ENCODE data around the gene CCDC66. TPM values are rescaled to one million over a fixed set of nuclear protein-coding genes. Genes with fewer than 3 reads are reported as not detected.

Gene CCDC66
- total and polyA plus RNA-seq, 2 donors (not counting 1 experiment from before 2014, with no cell fraction given) = 8.3 to 28.2 TPM

DNA sequence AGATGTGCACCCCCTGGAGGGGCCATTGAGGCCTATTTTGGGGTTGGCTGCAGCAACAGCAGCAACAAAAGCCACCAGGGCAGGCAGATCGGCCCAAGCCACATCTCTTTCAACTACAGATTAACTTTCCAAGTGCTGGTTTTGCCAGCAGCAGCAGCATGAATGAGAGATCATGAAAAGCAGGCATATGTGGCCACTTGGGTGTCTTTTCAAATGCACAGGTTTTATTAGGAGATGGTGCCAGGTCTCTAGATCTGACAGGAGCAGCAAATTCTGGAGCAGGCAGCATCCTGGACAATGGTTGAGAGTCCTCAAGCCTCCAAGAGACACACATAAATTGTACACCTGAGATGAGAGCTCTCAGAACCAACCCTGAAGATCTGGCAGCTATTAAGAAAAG lies 31.7 kb upstream of the CCDC66 start:
- Histone ChIP-seq H3K4me1 (ENCODE audit: control insufficient read depth, extremely low read depth, insufficient read depth, low read length) (no peaks in the 10 kb centered on the region), H3K27ac (ENCODE audit: insufficient read depth, low read length) (no peak overlapping the region), H3K79me2 (ENCODE audit: control insufficient read depth, insufficient read depth, low read length) (no peaks in the 10 kb centered on the region), H3K9ac (ENCODE audit: insufficient read depth, low read length) (no peak overlapping the region), H2AFZ (ENCODE audit: low read length) (no peak overlapping the region), H3K4me2 (ENCODE audit: extremely low read depth, insufficient read depth, low read length) (no peak overlapping the region), H4K20me1 (ENCODE audit: control insufficient read depth, extremely low read depth, insufficient read depth, low read length) (no peaks in the 10 kb centered on the region), H3K9me3 (ENCODE audit: control insufficient read depth, insufficient read depth, low read depth, low read length) (no peaks in the 10 kb centered on the region), H3K36me3 (ENCODE audit: control insufficient read depth, insufficient read depth, low read length) (no peaks in the 10 kb centered on the region), H3K4me3 (replicated peaks in 1 of 4; ENCODE audit: control extremely low read depth in 1 of 4, insufficient read depth in 1 of 4, low read depth in 3 of 4, low read length in 4 of 4) (no peak overlapping the region), H3K27me3 (ENCODE audit: control insufficient read depth, insufficient read depth, low read length) (no peaks in the 10 kb centered on the region)
- TF ChIP-seq, protein P1, sequence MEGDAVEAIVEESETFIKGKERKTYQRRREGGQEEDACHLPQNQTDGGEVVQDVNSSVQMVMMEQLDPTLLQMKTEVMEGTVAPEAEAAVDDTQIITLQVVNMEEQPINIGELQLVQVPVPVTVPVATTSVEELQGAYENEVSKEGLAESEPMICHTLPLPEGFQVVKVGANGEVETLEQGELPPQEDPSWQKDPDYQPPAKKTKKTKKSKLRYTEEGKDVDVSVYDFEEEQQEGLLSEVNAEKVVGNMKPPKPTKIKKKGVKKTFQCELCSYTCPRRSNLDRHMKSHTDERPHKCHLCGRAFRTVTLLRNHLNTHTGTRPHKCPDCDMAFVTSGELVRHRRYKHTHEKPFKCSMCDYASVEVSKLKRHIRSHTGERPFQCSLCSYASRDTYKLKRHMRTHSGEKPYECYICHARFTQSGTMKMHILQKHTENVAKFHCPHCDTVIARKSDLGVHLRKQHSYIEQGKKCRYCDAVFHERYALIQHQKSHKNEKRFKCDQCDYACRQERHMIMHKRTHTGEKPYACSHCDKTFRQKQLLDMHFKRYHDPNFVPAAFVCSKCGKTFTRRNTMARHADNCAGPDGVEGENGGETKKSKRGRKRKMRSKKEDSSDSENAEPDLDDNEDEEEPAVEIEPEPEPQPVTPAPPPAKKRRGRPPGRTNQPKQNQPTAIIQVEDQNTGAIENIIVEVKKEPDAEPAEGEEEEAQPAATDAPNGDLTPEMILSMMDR (conservative IDR thresholded peaks at IDR 0.05 in 1 of 2, IDR thresholded peaks at IDR 0.05 in 1 of 2; ENCODE audit: low read depth in 1 of 2, low read length in 2 of 2) = no peak
- TF ChIP-seq EZH2 (IDR thresholded peaks at IDR 0.05; ENCODE audit: low read length, missing control alignments) = no peak
- no peak for DNase-seq (ENCODE audit: low read depth in 2 of 2)

DNA sequence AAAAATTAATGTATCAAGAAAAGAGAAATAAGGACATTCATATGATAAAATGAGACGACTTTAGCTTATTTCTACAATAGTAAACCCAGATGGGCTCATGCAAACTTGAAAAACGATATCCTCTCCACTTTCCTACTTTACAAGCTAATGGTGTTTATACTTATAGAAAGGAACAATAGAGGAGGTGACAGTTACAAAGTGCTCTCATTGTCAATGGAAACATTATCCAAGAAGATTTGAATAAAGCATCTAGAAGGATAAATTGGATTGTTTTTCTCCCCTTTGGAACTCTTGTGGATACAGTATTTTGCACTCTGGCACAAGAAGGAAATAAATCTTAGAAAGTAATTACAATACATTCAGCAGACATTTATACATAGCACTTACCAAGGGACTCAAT lies 20.2 kb upstream of the CCDC66 start:
- H4K20me1 ChIP-seq (ENCODE audit: control insufficient read depth, extremely low read depth, insufficient read depth, low read length) = no peaks in the 10 kb centered on the region
- DNase-seq (ENCODE audit: low read depth in 2 of 2) = no peak
- no peak overlapping the region for H3K27ac ChIP-seq (ENCODE audit: insufficient read depth, low read length)
- H3K79me2 ChIP-seq (ENCODE audit: control insufficient read depth, insufficient read depth, low read length) = no peaks in the 10 kb centered on the region
- H2AFZ ChIP-seq (ENCODE audit: low read length) = no peak overlapping the region
- H3K9me3 ChIP-seq (ENCODE audit: control insufficient read depth, insufficient read depth, low read depth, low read length) = no peaks in the 10 kb centered on the region
- H3K4me3 ChIP-seq (replicated peaks in 1 of 4; ENCODE audit: control extremely low read depth in 1 of 4, insufficient read depth in 1 of 4, low read depth in 3 of 4, low read length in 4 of 4) = no peak overlapping the region
- no peak overlapping the region for H3K9ac ChIP-seq (ENCODE audit: insufficient read depth, low read length)
- H3K36me3 ChIP-seq (ENCODE audit: control insufficient read depth, insufficient read depth, low read length) = no peaks in the 10 kb centered on the region
- no peaks in the 10 kb centered on the region for H3K4me1 ChIP-seq (ENCODE audit: control insufficient read depth, extremely low read depth, insufficient read depth, low read length)
- no peak overlapping the region for H3K4me2 ChIP-seq (ENCODE audit: extremely low read depth, insufficient read depth, low read length)
- no peaks in the 10 kb centered on the region for H3K27me3 ChIP-seq (ENCODE audit: control insufficient read depth, insufficient read depth, low read length)
- TF ChIP-seq, protein P1 (conservative IDR thresholded peaks at IDR 0.05 in 1 of 2, IDR thresholded peaks at IDR 0.05 in 1 of 2; ENCODE audit: low read depth in 1 of 2, low read length in 2 of 2) = no peak
- TF ChIP-seq EZH2 (IDR thresholded peaks at IDR 0.05; ENCODE audit: low read length, missing control alignments) = no peak

DNA sequence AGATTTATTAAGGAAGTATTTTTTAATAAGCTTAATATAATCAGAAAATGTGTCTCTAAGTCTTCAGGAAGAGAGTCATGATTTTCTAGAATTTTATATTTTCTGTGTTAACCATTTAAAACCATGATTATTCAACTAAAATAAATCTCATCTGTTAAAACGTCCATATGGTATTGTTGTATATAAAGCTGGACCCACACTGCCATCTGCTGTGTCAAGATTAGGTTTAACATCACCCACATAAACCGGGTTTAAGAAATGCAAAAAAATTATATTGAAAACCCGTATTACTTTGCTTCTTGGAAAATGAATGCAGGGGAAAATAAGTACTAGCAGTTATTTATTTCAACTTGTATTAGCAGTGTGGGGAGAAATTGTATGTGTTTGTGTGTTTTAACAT lies 9.5 kb upstream of the CCDC66 start:
- no peaks in the 10 kb centered on the region for H4K20me1 ChIP-seq (ENCODE audit: control insufficient read depth, extremely low read depth, insufficient read depth, low read length)
- H3K36me3 ChIP-seq (ENCODE audit: control insufficient read depth, insufficient read depth, low read length) = no peaks in the 10 kb centered on the region
- peak in 1 of 2 donors; percentile 14 for DNase-seq (ENCODE audit: low read depth in 2 of 2)

More for the DNA sequence above, 9.5 kb upstream of the CCDC66 start:
- H3K4me2 ChIP-seq (ENCODE audit: extremely low read depth, insufficient read depth, low read length) = no peak overlapping the region
- H3K9ac ChIP-seq (ENCODE audit: insufficient read depth, low read length) = no peak overlapping the region
- no peak overlapping the region for H3K4me3 ChIP-seq (replicated peaks in 1 of 4; ENCODE audit: control extremely low read depth in 1 of 4, insufficient read depth in 1 of 4, low read depth in 3 of 4, low read length in 4 of 4)
- no peaks in the 10 kb centered on the region for H3K9me3 ChIP-seq (ENCODE audit: control insufficient read depth, insufficient read depth, low read depth, low read length)
- no peaks in the 10 kb centered on the region for H3K4me1 ChIP-seq (ENCODE audit: control insufficient read depth, extremely low read depth, insufficient read depth, low read length)
- H3K79me2 ChIP-seq (ENCODE audit: control insufficient read depth, insufficient read depth, low read length) = no peaks in the 10 kb centered on the region
- H3K27ac ChIP-seq (ENCODE audit: insufficient read depth, low read length) = no peak overlapping the region
- no peak overlapping the region for H2AFZ ChIP-seq (ENCODE audit: low read length)
- TF ChIP-seq EZH2 (IDR thresholded peaks at IDR 0.05; ENCODE audit: low read length, missing control alignments) = no peak
- TF ChIP-seq, protein P1 (conservative IDR thresholded peaks at IDR 0.05 in 1 of 2, IDR thresholded peaks at IDR 0.05 in 1 of 2; ENCODE audit: low read depth in 1 of 2, low read length in 2 of 2) = peak in 1 of 2 donors; percentile 4
- H3K27me3 ChIP-seq (ENCODE audit: control insufficient read depth, insufficient read depth, low read length) = peaks cover 10% of the 10 kb centered on the region

Measured in fibroblast of lung (primary cell).